ENCODE data around the gene ARMC3.
A peak's percentile ranks its signal among the peaks of the same experiment; 100 is the strongest.
"Not testable (repeated sequence)": the region's sequence is repeated elsewhere in the genome, so short reads cannot be mapped to it uniquely, and the experiment has no call there.

Gene ARMC3

GRCh38 chr10:22929053-22929452, 1.2 kb downstream of the ARMC3 start:
- not testable (repeated sequence) for DNase-seq (ENCODE audit: low read depth, low spot score)

- peak; percentile 52 for DNase-seq (ENCODE audit: low read depth, low spot score)
Measured at GRCh38 chr10:22931948-22932347, 4.1 kb downstream of the ARMC3 start.

GRCh38 chr10:22932626-22933370, 4.9 kb downstream of the ARMC3 start:
- peak; percentile 10 for DNase-seq (ENCODE audit: low read depth, low spot score)

GRCh38 chr10:22934726-22935125, 6.9 kb downstream of the ARMC3 start:
- no peak for DNase-seq (ENCODE audit: low read depth, low spot score)

- no peak for DNase-seq (ENCODE audit: low read depth, low spot score)
Measured at GRCh38 chr10:22942437-22942836, 14.6 kb downstream of the ARMC3 start.

- DNase-seq (ENCODE audit: low read depth, low spot score): no peak
Measured at GRCh38 chr10:22945934-22946673, 18.3 kb downstream of the ARMC3 start.

- no peak for DNase-seq (ENCODE audit: low read depth, low spot score)
Measured at GRCh38 chr10:22954970-22955369, 27.1 kb downstream of the ARMC3 start.

GRCh38 chr10:22958338-22958737, 30.5 kb downstream of the ARMC3 start:
- no peak for DNase-seq (ENCODE audit: low read depth, low spot score)

GRCh38 chr10:22959292-22959691, 31.4 kb downstream of the ARMC3 start:
- DNase-seq (ENCODE audit: low read depth, low spot score): no peak

GRCh38 chr10:22959950-22960349, 32.1 kb downstream of the ARMC3 start:
- DNase-seq (ENCODE audit: low read depth, low spot score): no peak

GRCh38 chr10:22962817-22963216, 35.0 kb downstream of the ARMC3 start:
- DNase-seq (ENCODE audit: low read depth, low spot score): no peak

- no peak for DNase-seq (ENCODE audit: low read depth, low spot score)
Measured at GRCh38 chr10:22969704-22970103, 41.9 kb downstream of the ARMC3 start.

- peak; percentile 4 for DNase-seq (ENCODE audit: low read depth, low spot score)
Measured at GRCh38 chr10:22976534-22976933, 48.7 kb downstream of the ARMC3 start.

- no peak for DNase-seq (ENCODE audit: low read depth, low spot score)
Measured at GRCh38 chr10:22977751-22978150, 49.9 kb downstream of the ARMC3 start.

- DNase-seq (ENCODE audit: low read depth, low spot score): peak; percentile 9
Measured at GRCh38 chr10:22978287-22978686, 50.4 kb downstream of the ARMC3 start.

GRCh38 chr10:22978918-22979317, 51.1 kb downstream of the ARMC3 start:
- no peak for DNase-seq (ENCODE audit: low read depth, low spot score)

- no peak for DNase-seq (ENCODE audit: low read depth, low spot score)
Measured at GRCh38 chr10:22980822-22981221, 53.0 kb downstream of the ARMC3 start.

- no peak for DNase-seq (ENCODE audit: low read depth, low spot score)
Measured at GRCh38 chr10:22984066-22984465, 56.2 kb downstream of the ARMC3 start.

GRCh38 chr10:22986771-22987542, 59.1 kb downstream of the ARMC3 start:
- DNase-seq (ENCODE audit: low read depth, low spot score): peak; percentile 57

- peak; percentile 77 for DNase-seq (ENCODE audit: low read depth, low spot score)
Measured at GRCh38 chr10:22988581-22989360, 60.9 kb downstream of the ARMC3 start.

GRCh38 chr10:22990443-22990842, 62.6 kb downstream of the ARMC3 start:
- no peak for DNase-seq (ENCODE audit: low read depth, low spot score)

GRCh38 chr10:22992075-22992474, 64.2 kb downstream of the ARMC3 start:
- DNase-seq (ENCODE audit: low read depth, low spot score): no peak

Data from astrocyte of the hippocampus (primary cell).